ENCODE data around the gene WDTC1. TPM values are rescaled to one million over a fixed set of nuclear protein-coding genes. Genes with fewer than 3 reads are reported as not detected.

Gene WDTC1
- total and polyA plus RNA-seq, 2 donors (not counting 1 experiment from before 2014, with no cell fraction given): 32.5 to 69.1 TPM

DNA sequence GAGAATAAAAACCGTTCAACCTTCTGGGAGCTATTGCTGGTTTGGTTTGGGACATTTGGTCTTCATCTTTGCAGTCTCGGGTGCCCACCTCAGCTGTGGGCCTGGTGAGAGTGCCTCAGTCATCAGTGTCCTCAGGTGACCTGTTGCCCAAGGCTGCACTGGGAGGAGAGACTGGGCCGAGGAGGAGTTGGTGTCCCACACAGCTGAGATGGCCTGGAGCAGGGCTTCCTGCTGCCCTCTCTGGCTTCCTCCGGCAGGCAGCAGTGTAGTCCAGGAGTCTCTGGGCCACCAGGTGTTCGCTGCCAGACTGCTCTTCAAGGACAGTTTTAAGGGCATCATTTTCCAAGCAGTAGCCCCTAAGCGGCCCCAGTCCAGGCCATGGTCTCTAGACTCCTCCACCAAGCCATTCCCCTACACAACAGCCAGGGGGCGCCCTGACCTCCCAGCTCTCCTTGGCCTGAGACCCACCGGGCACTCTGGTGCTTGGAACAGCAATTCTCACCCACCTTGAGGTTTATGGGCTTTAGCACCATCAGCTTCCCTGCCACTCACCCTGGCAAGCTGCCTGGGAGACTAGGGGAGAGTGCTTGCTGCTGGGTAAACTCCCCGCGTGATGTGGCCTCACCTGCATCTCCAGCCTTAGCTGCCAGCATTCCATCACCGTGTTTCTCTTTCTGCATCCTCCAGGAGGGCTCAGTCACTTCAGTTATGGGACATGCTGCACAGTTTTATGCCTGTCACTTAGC lies 98.3 kb downstream of the WDTC1 start:
- POLR2A ChIA-PET: interaction anchor here (0.9 to 1.7 kb wide), 2 partner anchors 9 to 10 kb away, joined by 4 to 5 read pairs; partner anchors contain the start of gene SYTL1
- Mint-ChIP-seq H3K27me3 (no peaks in the 10 kb centered on the region), H3K9me3 (ENCODE audit: insufficient read depth) (no peaks in the 10 kb centered on the region), H3K27ac (peak overlapping the region; percentile 15), H3K4me3 (no peak overlapping the region), H3K4me1 (peaks cover 38% of the 10 kb centered on the region)
- intact Hi-C loops (cut with micrococcal nuclease): loop anchor here (1.0 to 2.0 kb wide), 2 partner anchors 24 to 56 kb away; no protein-coding TSS in a partner anchor
- CTCF ChIA-PET: interaction anchor here (0.6 to 7.2 kb wide), 38 partner anchors 9 to 1268 kb away, joined by 3 to 96 read pairs (median 8); partner anchors contain the start of genes CD164L2, GPR3, MAP3K6 and SYTL1
- Histone ChIP-seq H3K27ac (ENCODE audit: low read length in 2 of 2) (no peak overlapping the region), H3K36me3 (replicated peaks in 1 of 2; ENCODE audit: control extremely low read depth in 1 of 2, control insufficient read depth in 1 of 2, extremely low read depth in 1 of 2, insufficient read depth in 2 of 2, low read length in 1 of 2) (peaks cover 0 to 82% of the 10 kb centered on the region in 2 experiments), H3K79me2 (ENCODE audit: control insufficient read depth, insufficient read depth, low read length) (peaks cover 69% of the 10 kb centered on the region), H3K4me2 (replicated peaks; ENCODE audit: low read depth, low read length, poor library complexity, severe bottlenecking) (no peak overlapping the region), H3K4me1 (ENCODE audit: control insufficient read depth in 2 of 2, insufficient read depth in 2 of 2, low read length in 2 of 2) (peaks cover 11 to 24% of the 10 kb centered on the region in 2 donors), H3K27me3 (replicated peaks in 1 of 4; ENCODE audit: control extremely low read depth in 1 of 4, control insufficient read depth in 3 of 4, insufficient read depth in 4 of 4, low read length in 3 of 4) (no peaks in the 10 kb centered on the region), H4K20me1 (ENCODE audit: control insufficient read depth, insufficient read depth, low read length, poor library complexity, severe bottlenecking) (peaks cover 49% of the 10 kb centered on the region), H3K9me3 (ENCODE audit: control extremely low read depth in 1 of 3, control insufficient read depth in 2 of 3, insufficient read depth in 1 of 3, low read length in 2 of 3) (peaks cover 0 to 4% (median 0%) of the 10 kb centered on the region in 3 donors), H3K4me3 (ENCODE audit: control extremely low read depth in 1 of 5, extremely low read depth in 1 of 5, insufficient read depth in 1 of 5, low read depth in 2 of 5, low read length in 4 of 5) (no peak overlapping the region), H3K9ac (ENCODE audit: low read length) (no peak overlapping the region), H2AFZ (ENCODE audit: insufficient read depth, low read depth, low read length, poor library complexity, severe bottlenecking) (no peak overlapping the region)
- ATAC-seq (ENCODE audit: low read depth) (peak; percentile 90), DNase-seq (peak; percentile 73)
- peak; percentile 87 for TF ChIP-seq CTCF (IDR thresholded peaks at IDR 0.05)
- no peak for TF ChIP-seq EZH2 (IDR thresholded peaks at IDR 0.05; ENCODE audit: borderline replicate concordance, insufficient read depth, low read depth, low read length, poor library complexity, severe bottlenecking)
- WGBS (ENCODE audit: insufficient coverage): 81% methylated on average over 10 of the region's 11 CpGs

Data from B cell (primary cell).